Cardiac muscle cell (in vitro differentiated cells and primary cell): ENCODE measurements around the gene KRTAP19-3. TPM values are rescaled to one million over a fixed set of nuclear protein-coding genes. Genes with fewer than 3 reads are reported as not detected.
A peak's percentile ranks its signal among the peaks of the same experiment; 100 is the strongest.

Experiments
- DNase-seq, 2 donors: peaks; one replicate each; pipeline versions ENCODE4 v3.0.0 to v3.0.0-alpha.2; 2010 to 2017; ENCODE audit warnings: low read depth in 1 of 2, low spot score in 1 of 2
- H3K27ac ChIP-seq: fragments of 200-600 bp; sonication (generic); 2 replicates; pipeline ENCODE4 v1.5.1; 2016
- H3K27me3 ChIP-seq: fragments of 200-600 bp; sonication (generic); 2 replicates; pipeline ENCODE4 v1.6.0; 2016; ENCODE audit warnings: control low read depth
- H3K36me3 ChIP-seq: fragments of 200-600 bp; sonication (generic); 2 replicates; pipeline ENCODE4 v1.5.1; 2016; ENCODE audit warnings: control low read depth
- H3K4me1 ChIP-seq: fragments of 200-600 bp; sonication (generic); 2 replicates; pipeline ENCODE4 v1.8.1; 2017; ENCODE audit warnings: low read depth, mild to moderate bottlenecking, mixed run types
- H3K4me3 ChIP-seq: fragments of 200-600 bp; sonication (generic); 2 replicates; pipeline ENCODE4 v1.5.1; 2016; ENCODE audit warnings: mild to moderate bottlenecking
- H3K9me3 ChIP-seq: fragments of 200-600 bp; sonication (generic); 2 replicates; pipeline ENCODE4 v1.5.1; 2017; ENCODE audit warnings: low read depth, mild to moderate bottlenecking, control low read depth
- polyA plus RNA-seq: library from polyadenylated mRNA; unstranded; fragments of >200 nt; fragmentation: Nextera tagmentation; extraction: Ambion mirVana; gene quantifications from 2 replicates; pipeline ENCODE4 v1.2.1, GENCODE V29; 2016
- total RNA-seq: library from RNA; depleted of rRNA; stranded (reverse); fragments of >200 nt; gene quantifications from 2 replicates; pipeline ENCODE4 v1.2.3, GENCODE V29; 2016
- TF ChIP-seq, protein P1 (sequence below): IDR thresholded peaks from 2 replicates; pipeline ENCODE4 v1.5.1; 2012; ENCODE audit warnings: low read depth, mild to moderate bottlenecking, low read length

KRTAP19-3 gene
- total and polyA plus RNA-seq, 2 experiments from 2014 or later = not detected

DNA sequence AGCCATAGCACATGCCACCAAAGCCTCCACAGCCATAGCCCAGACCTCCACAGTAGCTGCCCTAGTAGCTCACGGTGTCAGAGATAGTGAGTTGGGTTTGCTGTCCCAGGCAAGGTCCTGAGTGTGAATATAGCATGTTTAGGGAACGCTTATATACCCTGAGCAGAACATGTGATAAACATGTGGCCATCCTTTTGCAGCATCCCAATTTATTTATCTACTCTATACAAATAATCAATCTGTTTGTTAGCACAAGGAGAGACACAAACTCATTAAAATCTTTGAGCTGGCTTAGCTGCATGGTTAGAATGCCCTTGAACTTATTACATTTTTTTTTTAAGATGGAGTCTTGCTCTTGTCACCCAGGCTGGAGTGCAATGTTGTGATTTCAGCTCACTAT is 4.5 kb downstream of the KRTAP19-3 start, which contains the start of gene KRTAP19-2:
Gene KRTAP19-2, minus strand, starts transcription at position 101 of the 400 bp plus-strand sequence. Its CDS starts 88 bp downstream, at position 13.
- H3K36me3 ChIP-seq = no peaks in the 10 kb centered on the region
- no peaks in the 10 kb centered on the region for H3K27me3 ChIP-seq
- H3K4me3 ChIP-seq = no peak within 1 kb of the TSS
- no peaks in the 10 kb centered on the region for H3K9me3 ChIP-seq
- H3K27ac ChIP-seq = no peak within 1 kb of the TSS
- H3K4me1 ChIP-seq = peaks cover 3% of the 10 kb centered on the region
- no peak for DNase-seq
- TF ChIP-seq, protein P1, sequence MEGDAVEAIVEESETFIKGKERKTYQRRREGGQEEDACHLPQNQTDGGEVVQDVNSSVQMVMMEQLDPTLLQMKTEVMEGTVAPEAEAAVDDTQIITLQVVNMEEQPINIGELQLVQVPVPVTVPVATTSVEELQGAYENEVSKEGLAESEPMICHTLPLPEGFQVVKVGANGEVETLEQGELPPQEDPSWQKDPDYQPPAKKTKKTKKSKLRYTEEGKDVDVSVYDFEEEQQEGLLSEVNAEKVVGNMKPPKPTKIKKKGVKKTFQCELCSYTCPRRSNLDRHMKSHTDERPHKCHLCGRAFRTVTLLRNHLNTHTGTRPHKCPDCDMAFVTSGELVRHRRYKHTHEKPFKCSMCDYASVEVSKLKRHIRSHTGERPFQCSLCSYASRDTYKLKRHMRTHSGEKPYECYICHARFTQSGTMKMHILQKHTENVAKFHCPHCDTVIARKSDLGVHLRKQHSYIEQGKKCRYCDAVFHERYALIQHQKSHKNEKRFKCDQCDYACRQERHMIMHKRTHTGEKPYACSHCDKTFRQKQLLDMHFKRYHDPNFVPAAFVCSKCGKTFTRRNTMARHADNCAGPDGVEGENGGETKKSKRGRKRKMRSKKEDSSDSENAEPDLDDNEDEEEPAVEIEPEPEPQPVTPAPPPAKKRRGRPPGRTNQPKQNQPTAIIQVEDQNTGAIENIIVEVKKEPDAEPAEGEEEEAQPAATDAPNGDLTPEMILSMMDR = no peak

DNA sequence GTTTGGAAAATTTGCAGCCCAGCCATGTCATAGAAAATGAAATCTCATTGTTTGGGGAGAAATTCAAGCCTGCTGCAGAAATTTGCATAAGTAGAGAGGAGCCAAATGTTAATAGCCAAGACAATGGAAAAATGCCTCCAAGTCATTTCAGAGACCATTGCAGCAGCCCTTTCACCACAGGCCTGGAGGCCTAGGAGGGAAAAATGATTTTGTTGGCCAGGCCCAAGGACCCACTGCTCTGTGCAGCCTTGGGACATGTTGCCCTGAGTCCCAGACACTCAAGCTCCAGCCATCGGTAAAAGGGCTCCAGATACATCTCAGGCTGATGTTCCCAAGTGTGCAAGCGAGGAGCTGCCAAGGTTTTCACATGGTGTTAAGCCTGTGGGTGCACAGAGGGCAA is 5.6 kb downstream of the KRTAP19-3 start:
- Histone ChIP-seq H3K9me3 (no peaks in the 10 kb centered on the region), H3K4me1 (peaks cover 7% of the 10 kb centered on the region), H3K4me3 (no peak overlapping the region), H3K36me3 (no peaks in the 10 kb centered on the region), H3K27me3 (no peaks in the 10 kb centered on the region), H3K27ac (no peak overlapping the region)
- TF ChIP-seq, protein P1 = no peak
- DNase-seq = no peak

DNA sequence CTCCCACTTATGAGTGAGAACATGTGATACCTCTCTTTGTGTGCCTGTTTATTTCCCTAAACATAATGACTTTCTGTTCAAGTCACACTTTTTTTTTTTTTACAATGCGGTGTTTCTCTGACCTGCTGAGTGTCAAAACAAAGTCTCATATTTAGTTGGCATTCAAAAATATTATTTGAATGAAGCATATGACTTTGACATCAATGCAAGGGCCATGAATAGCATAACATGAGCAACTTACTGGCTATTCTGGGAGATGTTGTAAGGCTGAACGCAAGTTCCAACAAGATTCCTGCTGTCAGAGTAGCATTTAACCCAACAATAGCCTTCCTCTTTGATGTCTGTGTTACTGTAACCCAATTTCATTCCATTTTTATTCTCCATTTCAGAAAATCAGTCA is 9.7 kb downstream of the KRTAP19-3 start:
- H3K27ac ChIP-seq = no peak overlapping the region
- no peaks in the 10 kb centered on the region for H3K36me3 ChIP-seq
- TF ChIP-seq, protein P1 = no peak
- no peaks in the 10 kb centered on the region for H3K27me3 ChIP-seq
- peaks cover 29% of the 10 kb centered on the region for H3K4me1 ChIP-seq
- no peak overlapping the region for H3K4me3 ChIP-seq
- no peaks in the 10 kb centered on the region for H3K9me3 ChIP-seq
- peak in 1 of 2 donors; percentile 9 for DNase-seq

DNA sequence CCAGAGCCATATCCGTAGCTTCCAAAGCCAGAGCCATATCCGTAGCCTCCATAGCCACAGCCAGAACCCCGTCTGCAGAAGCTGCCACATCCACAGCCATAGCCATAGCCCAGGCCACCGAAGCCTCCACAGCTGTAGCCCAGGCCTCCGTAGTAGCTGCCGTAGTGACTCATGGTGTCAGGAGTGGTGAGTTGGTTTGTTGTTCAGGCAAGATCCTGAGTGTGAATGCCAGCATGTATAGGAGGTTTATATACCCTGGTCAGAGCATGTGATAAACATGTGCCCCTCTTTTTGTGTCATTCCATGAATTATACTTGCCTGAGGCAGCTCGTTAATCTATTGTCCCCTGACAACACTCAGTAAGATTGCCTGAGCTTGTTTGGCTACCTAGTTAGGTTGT is 11.7 kb downstream of the KRTAP19-3 start, which contains the start of gene KRTAP19-1:
Gene KRTAP19-1, minus strand, starts transcription at position 223 of the 400 bp plus-strand sequence. Its CDS starts 50 bp downstream, at position 173.
- TF ChIP-seq, protein P1 = no peak
- Histone ChIP-seq H3K9me3 (no peaks in the 10 kb centered on the region), H3K4me3 (no peak within 1 kb of the TSS), H3K36me3 (no peaks in the 10 kb centered on the region), H3K27me3 (no peaks in the 10 kb centered on the region), H3K27ac (no peak within 1 kb of the TSS), H3K4me1 (peaks cover 29% of the 10 kb centered on the region)
- DNase-seq = no peak

DNA sequence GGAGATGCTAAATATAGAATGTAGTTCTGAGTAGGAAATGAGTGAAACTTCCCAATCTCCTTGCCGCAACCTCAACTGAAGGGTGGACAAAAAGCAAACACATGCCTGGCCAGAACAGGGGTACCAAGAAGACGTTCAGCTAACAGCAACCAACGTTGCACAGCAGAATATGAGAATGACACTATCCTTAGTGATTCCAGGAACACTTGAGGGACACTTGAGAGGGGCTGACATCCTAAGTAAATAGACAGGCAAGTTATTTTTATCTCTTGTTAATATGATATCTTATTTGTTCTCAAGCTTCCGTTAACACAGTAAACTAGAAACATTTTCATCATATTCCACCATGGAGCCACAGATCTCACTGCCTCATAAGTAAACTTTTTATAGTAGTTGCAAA is 12.6 kb downstream of the KRTAP19-3 start:
- H3K27me3 ChIP-seq = no peaks in the 10 kb centered on the region
- H3K4me1 ChIP-seq = peaks cover 29% of the 10 kb centered on the region
- DNase-seq = no peak
- no peak overlapping the region for H3K27ac ChIP-seq
- H3K9me3 ChIP-seq = no peaks in the 10 kb centered on the region
- H3K4me3 ChIP-seq = no peak overlapping the region
- no peaks in the 10 kb centered on the region for H3K36me3 ChIP-seq
- TF ChIP-seq, protein P1 = no peak
